HCT116 (cell line): ENCODE data around the gene MUC6.

ENCODE experiments used
- CTCF ChIP-seq, 3 experiments: fragments of 200-600 bp in 1 of 3; sonication (generic) in 1 of 3; IDR thresholded peaks in 2 of 3; conservative IDR thresholded peaks in 1 of 3; 2 replicates each; pipeline ENCODE4 v1.5.1; 2012 to 2017; ENCODE audit warnings: low read depth in 2 of 3, low read length in 2 of 3, antibody characterized with exemption in 1 of 3, borderline replicate concordance in 1 of 3, control low read depth in 1 of 3, mild to moderate bottlenecking in 1 of 3, mixed read lengths in 1 of 3, mixed run types in 1 of 3, moderate library complexity in 1 of 3; ENCODE audit not compliant: insufficient read depth in 1 of 3
- EZH2 ChIP-seq: fragments of 200-600 bp; sonication (generic); IDR thresholded peaks from 2 replicates; pipeline ENCODE4 v1.6.1; 2017; ENCODE audit warnings: antibody characterized with exemption, mixed run types
- EZH2phosphoT487 ChIP-seq: fragments of 200-600 bp; IDR thresholded peaks from 2 replicates; pipeline ENCODE4 v1.6.1; 2018; ENCODE audit warnings: antibody characterized with exemption, borderline replicate concordance
- FOSL1 ChIP-seq: IDR thresholded peaks from 2 replicates; pipeline ENCODE4 v1.6.1; 2012; ENCODE audit warnings: low read depth
- POLR2AphosphoS5 ChIP-seq: IDR thresholded peaks from 2 replicates; pipeline ENCODE4 v1.6.1; 2011; ENCODE audit warnings: mild to moderate bottlenecking, low read depth, low read length, moderate library complexity
- ZNF274 ChIP-seq: fragments of 200-500 bp; sonication (Bioruptor generic); IDR thresholded peaks from 2 replicates; pipeline ENCODE4 v1.6.1; 2014; ENCODE audit warnings: mild to moderate bottlenecking, low read depth, low read length, inconsistent platforms

- TF ChIP-seq EZH2: no peak
- TF ChIP-seq FOSL1: no peak
- no peak for TF ChIP-seq EZH2phosphoT487
- TF ChIP-seq ZNF274: no peak
- no peak for TF ChIP-seq POLR2AphosphoS5
- no peak for TF ChIP-seq CTCF (IDR thresholded peaks at IDR 0.05 in 2 of 3, conservative IDR thresholded peaks at IDR 0.05 in 1 of 3; ENCODE audit: borderline replicate concordance in 1 of 3, insufficient read depth in 1 of 3, low read depth in 2 of 3, low read length in 2 of 3)
Measured at GRCh38 chr11:1057806-1058205, 21.3 kb upstream of the MUC6 start.
